ENCODE measurements around the gene DCXR. TPM values are rescaled to one million over a fixed set of nuclear protein-coding genes. Genes with fewer than 3 reads are reported as not detected.

The DCXR gene
- total and polyA plus RNA-seq, 2 of the 13 experiments (the other 11 are each of a cell fraction or from before 2014, with no cell fraction given) = 287 to 311 TPM

- TF ChIP-seq ZBTB10 (CRISPR knock-in tag; IDR thresholded peaks at IDR 0.05; ENCODE audit: borderline replicate concordance) = no peak
- TF ChIP-seq ZNF446 (CRISPR knock-in tag; IDR thresholded peaks at IDR 0.05) = no peak
- TF ChIP-seq ZNF34 (CRISPR knock-in tag; IDR thresholded peaks at IDR 0.05; ENCODE audit: borderline replicate concordance) = no peak
- TF ChIP-seq ARNTL (CRISPR knock-in tag; IDR thresholded peaks at IDR 0.05) = no peak
- TF ChIP-seq ZNF30 (CRISPR knock-in tag; IDR thresholded peaks at IDR 0.05) = no peak
- TF ChIP-seq PAWR (CRISPR knock-in tag; IDR thresholded peaks at IDR 0.05; ENCODE audit: borderline replicate concordance) = no peak
- no peak for TF ChIP-seq FOXP4 (CRISPR knock-in tag; IDR thresholded peaks at IDR 0.05)
- no peak for TF ChIP-seq HES4 (CRISPR knock-in tag; IDR thresholded peaks at IDR 0.05; ENCODE audit: borderline replicate concordance)
- no peak for TF ChIP-seq MXD1 (CRISPR knock-in tag; IDR thresholded peaks at IDR 0.05)
- no peak for TF ChIP-seq KDM5A (IDR thresholded peaks at IDR 0.05; ENCODE audit: borderline replicate concordance, low read length)
- no peak for TF ChIP-seq KLF9 (CRISPR knock-in tag; IDR thresholded peaks at IDR 0.05; ENCODE audit: low read depth)
- TF ChIP-seq ZNF562 (CRISPR knock-in tag; IDR thresholded peaks at IDR 0.05; ENCODE audit: borderline replicate concordance) = no peak
- TF ChIP-seq DMTF1 (CRISPR knock-in tag; IDR thresholded peaks at IDR 0.05) = no peak
- no peak for TF ChIP-seq ZBTB26 (CRISPR knock-in tag; IDR thresholded peaks at IDR 0.05; ENCODE audit: borderline replicate concordance)
- TF ChIP-seq TCF12 (IDR thresholded peaks at IDR 0.05) = no peak
- no peak for TF ChIP-seq TCF12 (CRISPR knock-in tag; IDR thresholded peaks at IDR 0.05)
- no peak for TF ChIP-seq SIN3B (IDR thresholded peaks at IDR 0.05; ENCODE audit: low read length)
- 0 out of 2 replicates have a peak, but pooled peaks have one; percentile 3 for TF ChIP-seq BCL3 (CRISPR knock-in tag; IDR thresholded peaks at IDR 0.05)
- no peak for TF ChIP-seq PHF8 (CRISPR knock-in tag; IDR thresholded peaks at IDR 0.05)
- no peak for TF ChIP-seq ZNF749 (CRISPR knock-in tag; IDR thresholded peaks at IDR 0.05; ENCODE audit: borderline replicate concordance)
These were observed 1.4 kb downstream of the DCXR start (continued) for GRCh38 chr17:82035956-82036633.
